ENCODE data around the gene GATA3. TPM values are rescaled to one million over a fixed set of nuclear protein-coding genes. Genes with fewer than 3 reads are reported as not detected.

Gene GATA3
- total RNA-seq, 1 experiment from 2014 or later, result not detected

- in situ Hi-C loops (cut with HindIII; ENCODE audit: low pct_unique_long_range_greater_than_20kb, low sequenced_read_pairs), result no loop called here
- DNase-seq (ENCODE audit: low read depth, low spot score), result no peak
Measured at GRCh38 chr10:8048281-8049008, 6.0 kb upstream of the GATA3 start.

- in situ Hi-C loops (cut with HindIII; ENCODE audit: low pct_unique_long_range_greater_than_20kb, low sequenced_read_pairs), result no loop called here
- no peak for DNase-seq (ENCODE audit: low read depth, low spot score)
Measured at GRCh38 chr10:8049045-8049864, 5.2 kb upstream of the GATA3 start.

- in situ Hi-C loops (cut with HindIII; ENCODE audit: low pct_unique_long_range_greater_than_20kb, low sequenced_read_pairs), result no loop called here
- no peak for DNase-seq (ENCODE audit: low read depth, low spot score)
Measured at GRCh38 chr10:8049865-8050555, 4.5 kb upstream of the GATA3 start.

GRCh38 chr10:8050556-8051108, 3.9 kb upstream of the GATA3 start:
- no peak for DNase-seq (ENCODE audit: low read depth, low spot score)
- in situ Hi-C loops (cut with HindIII; ENCODE audit: low pct_unique_long_range_greater_than_20kb, low sequenced_read_pairs), result no loop called here

- in situ Hi-C loops (cut with HindIII; ENCODE audit: low pct_unique_long_range_greater_than_20kb, low sequenced_read_pairs), result no loop called here
- no peak for DNase-seq (ENCODE audit: low read depth, low spot score)
Measured at GRCh38 chr10:8051109-8051821, 3.2 kb upstream of the GATA3 start.

- in situ Hi-C loops (cut with HindIII; ENCODE audit: low pct_unique_long_range_greater_than_20kb, low sequenced_read_pairs), result no loop called here
Measured at GRCh38 chr10:8051851-8052257, 2.6 kb upstream of the GATA3 start.

GRCh38 chr10:8052341-8052955, 2.0 kb upstream of the GATA3 start:
- in situ Hi-C loops (cut with HindIII; ENCODE audit: low pct_unique_long_range_greater_than_20kb, low sequenced_read_pairs), result no loop called here
- DNase-seq (ENCODE audit: low read depth, low spot score), result no peak

More at GRCh38 chr10:8051851-8052257, 2.6 kb upstream of the GATA3 start:
- no peak for DNase-seq (ENCODE audit: low read depth, low spot score)

GRCh38 chr10:8052956-8053445, 1.5 kb upstream of the GATA3 start:
- in situ Hi-C loops (cut with HindIII; ENCODE audit: low pct_unique_long_range_greater_than_20kb, low sequenced_read_pairs), result no loop called here
- DNase-seq (ENCODE audit: low read depth, low spot score), result no peak

GRCh38 chr10:8053446-8054243, 843 bp upstream of the GATA3 start:
- DNase-seq (ENCODE audit: low read depth, low spot score), result peak; percentile 78
- in situ Hi-C loops (cut with HindIII; ENCODE audit: low pct_unique_long_range_greater_than_20kb, low sequenced_read_pairs), result no loop called here

- DNase-seq (ENCODE audit: low read depth, low spot score), result peak; percentile 12
- in situ Hi-C loops (cut with HindIII; ENCODE audit: low pct_unique_long_range_greater_than_20kb, low sequenced_read_pairs), result no loop called here
Measured at GRCh38 chr10:8054244-8054493, 319 bp upstream of the GATA3 start.

GRCh38 chr10:8055420-8056349, 1.2 kb downstream of the GATA3 start:
- in situ Hi-C loops (cut with HindIII; ENCODE audit: low pct_unique_long_range_greater_than_20kb, low sequenced_read_pairs), result no loop called here
- DNase-seq (ENCODE audit: low read depth, low spot score), result no peak

GRCh38 chr10:8056378-8056777, 1.9 kb downstream of the GATA3 start:
- in situ Hi-C loops (cut with HindIII; ENCODE audit: low pct_unique_long_range_greater_than_20kb, low sequenced_read_pairs), result no loop called here
- DNase-seq (ENCODE audit: low read depth, low spot score), result no peak

- in situ Hi-C loops (cut with HindIII; ENCODE audit: low pct_unique_long_range_greater_than_20kb, low sequenced_read_pairs), result no loop called here
- DNase-seq (ENCODE audit: low read depth, low spot score), result no peak
Measured at GRCh38 chr10:8056871-8057331, 2.4 kb downstream of the GATA3 start.

- no peak for DNase-seq (ENCODE audit: low read depth, low spot score)
- in situ Hi-C loops (cut with HindIII; ENCODE audit: low pct_unique_long_range_greater_than_20kb, low sequenced_read_pairs), result no loop called here
Measured at GRCh38 chr10:8057636-8058273, 3.3 kb downstream of the GATA3 start.

Data from SK-MEL-5 (cell line).